Psoas muscle (tissue), 8 donors: ENCODE data around the gene NCBP2L. TPM values are rescaled to one million over a fixed set of nuclear protein-coding genes. Genes with fewer than 3 reads are reported as not detected.
A peak's percentile ranks its signal among the peaks of the same experiment; 100 is the strongest.

Experiments
- ATAC-seq, 4 donors: fragments of 200-7000 bp; cut with Tn5 transposase; one replicate each; pipeline ENCODE4 v1.9.1; 2020; ENCODE audit warnings: moderate library complexity in 3 of 4, mild to moderate bottlenecking in 2 of 4
- DNase-seq, 2 donors: peaks; one replicate each; pipeline ENCODE4 v3.0.0-alpha.2; 2020
- H3K27ac ChIP-seq: fragments of 200-600 bp; one replicate; pipeline ENCODE4 v1.8.0; 2022
- H3K27me3 ChIP-seq, 3 donors: fragments of 200-600 bp in 1 of 3; one replicate each; pipeline versions ENCODE4 v1.6.1 to v1.8.0; 2013 to 2022; ENCODE audit warnings: low read length in 2 of 3, mild to moderate bottlenecking in 2 of 3, moderate library complexity in 1 of 3; ENCODE audit not compliant: insufficient read depth in 3 of 3
- H3K36me3 ChIP-seq, 2 donors: fragments of 200-600 bp in 1 of 2; one replicate each; pipeline versions ENCODE4 v1.6.1 to v1.8.0; 2013 to 2022; ENCODE audit warnings: low read depth in 1 of 2, mild to moderate bottlenecking in 1 of 2, moderate library complexity in 1 of 2; ENCODE audit not compliant: insufficient read depth in 1 of 2
- H3K4me1 ChIP-seq: fragments of 200-600 bp; one replicate; pipeline ENCODE4 v1.8.0; 2022
- H3K4me3 ChIP-seq: fragments of 200-600 bp; one replicate; pipeline ENCODE4 v1.8.0; 2022; ENCODE audit warnings: mild to moderate bottlenecking
- H3K9me3 ChIP-seq: fragments of 200-600 bp; one replicate; pipeline ENCODE4 v1.8.0; 2022
- WGBS, 3 donors: extraction: QIAGEN DNeasy Blood & Tissue Kit; methylation state at CpG; one replicate each; pipeline versions ENCODE4 v1.1.6 to v1.1.7; 2013; 5-methylcytosine and 5-hydroxymethylcytosine counted together
- intact Hi-C, 2 donors: fragments of 100-400 bp; cut with DNase I; formaldehyde crosslinking; loops; one replicate each; pipeline versions ENCODE4 v1.11.0 to v1.14.2; 2022
- polyA plus RNA-seq, 3 donors: library from polyadenylated mRNA; stranded (reverse); fragments of 200-250 nt; gene quantifications; one replicate each; pipeline ENCODE4 v1.2.3, GENCODE V29; 2013
- total RNA-seq, 4 donors: library from RNA; stranded (reverse); fragmentation: NEBNext Ultra II Directional in 2 of 4; extraction: Animal tissue kit (Norgen Biotek cat#: 25700) in 2 of 4; gene quantifications; one replicate each; pipeline versions ENCODE4 v1.2.1 to v1.2.4, GENCODE V29; 2021 to 2023
- TF ChIP-seq, protein P1 (sequence below): fragments of 200-600 bp; IDR thresholded peaks from one replicate; pipeline ENCODE4 v1.8.0; 2022; ENCODE audit warnings: antibody characterized with exemption
- donor health status: healthy with polysubstance abuse.
- donor health status: DM: no; HTN: no; CAD: no; lungs with moderate emphysema.
- donor health status: Bipolar disorder and iron deficiency.
- donor health status: healthy.
- donor health status: DM: yes; HTN: yes; CAD: no.
- donor health status: DM: no; HTN: no; CAD: no.
- donor health status: DM: no; HTN: no; CAD: no.
- donor health status: DM: yes; HTN: yes; CAD: no.

The NCBP2L gene
- total and polyA plus RNA-seq, 7 donors: 0.03 to 0.40 TPM; not detected in 5

DNA sequence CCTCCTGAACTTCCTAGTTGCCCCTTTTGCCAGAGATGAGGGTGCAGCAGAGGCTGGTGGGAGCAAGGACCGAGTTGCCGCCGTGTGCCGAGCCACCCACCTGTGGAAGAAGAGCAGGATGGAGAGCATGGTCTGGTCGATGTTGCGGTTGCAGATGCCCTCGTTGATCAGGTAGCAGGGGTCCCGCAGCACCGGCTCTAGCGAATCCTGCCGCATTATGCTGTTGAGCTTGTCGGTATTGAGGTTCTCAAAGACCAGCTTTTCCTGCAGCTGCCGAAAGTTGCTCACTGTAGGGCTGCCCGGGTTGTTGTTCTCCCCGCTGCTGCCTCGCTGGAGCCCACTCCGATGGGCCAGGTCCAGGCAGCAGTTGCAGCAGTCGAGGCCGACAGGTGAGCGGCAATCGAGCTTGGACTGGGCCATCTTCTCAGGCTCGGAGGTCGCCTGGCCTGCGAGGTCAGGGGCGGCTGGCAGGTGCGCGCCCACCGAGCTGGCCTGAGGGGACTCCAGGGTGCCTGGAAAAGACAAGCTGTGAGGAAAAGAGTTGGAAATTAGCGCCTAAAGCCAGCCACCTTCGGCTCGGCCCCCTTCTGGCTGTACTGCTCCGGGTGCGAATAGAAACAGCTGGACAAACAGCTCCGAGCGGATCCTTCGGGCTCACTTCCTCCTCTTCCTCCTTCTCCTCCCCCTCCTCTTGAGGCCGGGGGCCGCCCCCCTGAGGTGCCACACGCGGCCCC, 2.4 kb upstream of the NCBP2L start:
- H3K9me3 ChIP-seq: no peaks in the 10 kb centered on the region
- ATAC-seq (peak in 3 of 4 donors; percentile 5 to 24 (median 15)), DNase-seq (no peak)
- 2 to 28% (median 6%) methylated on average over 26 to 40 of the region's 40 CpGs for WGBS, 3 donors
- intact Hi-C loops: loop anchor here (1.0 to 5.0 kb wide), 4 partner anchors 43 to 118 kb away; no protein-coding TSS in a partner anchor
- peaks cover 6% of the 10 kb centered on the region for H3K4me1 ChIP-seq
- no peaks in the 10 kb centered on the region for H3K36me3 ChIP-seq
- peak overlapping the region; percentile 84 for H3K27ac ChIP-seq
- TF ChIP-seq, protein P1, sequence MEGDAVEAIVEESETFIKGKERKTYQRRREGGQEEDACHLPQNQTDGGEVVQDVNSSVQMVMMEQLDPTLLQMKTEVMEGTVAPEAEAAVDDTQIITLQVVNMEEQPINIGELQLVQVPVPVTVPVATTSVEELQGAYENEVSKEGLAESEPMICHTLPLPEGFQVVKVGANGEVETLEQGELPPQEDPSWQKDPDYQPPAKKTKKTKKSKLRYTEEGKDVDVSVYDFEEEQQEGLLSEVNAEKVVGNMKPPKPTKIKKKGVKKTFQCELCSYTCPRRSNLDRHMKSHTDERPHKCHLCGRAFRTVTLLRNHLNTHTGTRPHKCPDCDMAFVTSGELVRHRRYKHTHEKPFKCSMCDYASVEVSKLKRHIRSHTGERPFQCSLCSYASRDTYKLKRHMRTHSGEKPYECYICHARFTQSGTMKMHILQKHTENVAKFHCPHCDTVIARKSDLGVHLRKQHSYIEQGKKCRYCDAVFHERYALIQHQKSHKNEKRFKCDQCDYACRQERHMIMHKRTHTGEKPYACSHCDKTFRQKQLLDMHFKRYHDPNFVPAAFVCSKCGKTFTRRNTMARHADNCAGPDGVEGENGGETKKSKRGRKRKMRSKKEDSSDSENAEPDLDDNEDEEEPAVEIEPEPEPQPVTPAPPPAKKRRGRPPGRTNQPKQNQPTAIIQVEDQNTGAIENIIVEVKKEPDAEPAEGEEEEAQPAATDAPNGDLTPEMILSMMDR: no peak
- H3K4me3 ChIP-seq: peak overlapping the region; percentile 72
- peaks cover 0 to 17% (median 0%) of the 10 kb centered on the region in 3 donors for H3K27me3 ChIP-seq

DNA sequence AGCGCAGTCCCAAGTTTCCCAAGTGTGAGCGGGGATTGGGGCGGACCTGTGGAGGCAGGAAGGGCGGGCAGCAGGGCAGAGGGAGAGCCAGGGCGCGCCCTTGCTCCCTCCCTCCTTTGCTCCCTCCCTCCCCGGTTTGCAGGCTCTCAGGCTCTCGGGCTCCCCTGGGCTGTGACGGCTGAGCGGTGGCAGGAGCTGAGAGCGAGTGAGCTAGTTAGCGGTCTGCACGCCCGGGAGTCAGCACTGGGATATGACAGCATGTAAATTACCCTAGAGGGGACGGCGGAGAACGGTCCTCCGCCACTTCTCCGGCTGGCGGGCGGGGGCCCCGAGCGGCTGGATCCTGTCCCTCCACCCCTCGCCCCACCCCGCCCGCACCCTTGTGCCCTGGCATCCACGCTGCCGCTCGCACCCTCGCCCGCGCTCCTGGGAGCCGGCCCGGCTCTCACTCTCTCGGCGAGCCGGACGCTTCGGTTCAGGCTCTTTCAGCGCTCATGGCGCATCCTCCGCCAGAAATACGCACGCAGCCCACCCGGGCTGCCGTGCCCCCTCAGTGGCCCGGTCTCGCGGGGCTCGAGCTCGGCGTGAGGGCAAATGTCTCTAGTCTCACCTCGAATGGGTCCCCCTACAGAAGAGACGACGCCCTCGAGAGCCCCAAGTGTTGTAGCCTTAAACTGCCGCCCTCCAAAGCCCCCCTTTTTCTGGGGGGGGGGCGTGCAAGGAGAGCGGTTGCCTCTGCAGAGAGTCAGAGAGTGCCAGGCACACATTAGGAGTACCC, 1.6 kb upstream of the NCBP2L start, which contains the start of gene TSC22D3:
TSS of gene TSC22D3 (minus strand) at position 54 of the 778 bp plus-strand sequence. CDS start 368 bp downstream, outside the sequence.
- H3K4me1 ChIP-seq: peaks cover 6% of the 10 kb centered on the region
- H3K27me3 ChIP-seq: peaks cover 0 to 17% (median 0%) of the 10 kb centered on the region in 3 donors
- intact Hi-C loops: loop anchor here (1.0 to 5.0 kb wide), 5 partner anchors 57 to 119 kb away; no protein-coding TSS in a partner anchor
- H3K4me3 ChIP-seq: peak within 1 kb of the TSS; percentile 72
- DNase-seq (peak; percentile 81 to 92), ATAC-seq (peak; percentile 86 to 87 (median 86))
- no peaks in the 10 kb centered on the region for H3K9me3 ChIP-seq
- H3K27ac ChIP-seq: peak within 1 kb of the TSS; percentile 84
- WGBS, 3 donors: 0 to 25% (median 0%) methylated on average over 13 to 59 of the region's 59 CpGs
- TF ChIP-seq, protein P1: peak; percentile 7
- H3K36me3 ChIP-seq: no peaks in the 10 kb centered on the region

DNA sequence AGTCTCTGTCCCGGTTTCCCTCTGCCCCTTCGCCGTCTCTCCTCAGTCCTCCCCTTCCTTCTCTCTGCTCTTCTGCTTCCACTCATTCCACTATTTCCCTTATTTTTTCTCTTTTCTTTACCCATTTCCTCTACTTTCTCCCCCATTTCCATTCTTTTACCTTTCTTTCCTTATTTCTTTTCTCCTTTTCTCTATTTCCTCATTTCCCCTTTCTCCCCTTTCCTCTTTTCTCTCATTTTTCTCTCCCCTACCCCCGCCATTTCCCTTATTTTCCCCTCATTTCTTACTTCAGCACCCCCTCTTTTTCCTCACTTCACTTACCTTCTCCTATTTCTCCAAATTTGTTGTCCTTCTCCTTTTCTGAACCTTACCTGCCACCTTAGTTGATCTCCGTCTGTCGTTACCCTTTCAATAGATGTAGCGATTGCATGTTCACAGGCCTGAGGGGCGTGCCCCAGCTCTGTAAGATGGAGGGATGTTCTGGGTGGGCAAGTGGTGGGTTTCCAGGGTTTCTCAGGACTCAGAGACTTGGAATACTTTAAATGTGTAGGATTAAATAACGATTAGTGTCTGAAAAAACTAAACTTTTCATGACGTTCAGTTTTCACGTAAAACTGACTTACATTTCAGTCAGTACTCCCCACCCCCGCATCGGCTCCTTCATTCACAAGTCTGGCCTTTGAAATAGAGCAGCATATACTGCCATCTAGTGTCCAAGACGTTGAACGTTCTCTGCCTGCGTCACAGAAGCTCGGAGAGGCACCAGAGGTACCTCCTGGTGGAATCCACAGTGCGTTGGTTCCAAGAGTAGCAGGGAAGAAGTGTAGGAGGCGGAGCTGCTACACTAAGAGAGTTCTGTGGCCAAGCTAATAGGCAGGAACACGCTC, 641 bp upstream of the NCBP2L start:
- peaks cover 6% of the 10 kb centered on the region for H3K4me1 ChIP-seq
- H3K9me3 ChIP-seq: no peaks in the 10 kb centered on the region
- H3K27me3 ChIP-seq: peaks cover 0 to 17% (median 0%) of the 10 kb centered on the region in 3 donors
- peak overlapping the region; percentile 84 for H3K27ac ChIP-seq
- intact Hi-C loops: loop anchor here (2.0 to 5.0 kb wide), 4 partner anchors 58 to 120 kb away; no protein-coding TSS in a partner anchor
- H3K4me3 ChIP-seq: peak overlapping the region; percentile 72
- no peaks in the 10 kb centered on the region for H3K36me3 ChIP-seq
- TF ChIP-seq, protein P1: peak; percentile 81
- DNase-seq: peak; percentile 61 to 76
- ATAC-seq: peak; percentile 70 to 78 (median 73)
- WGBS, 3 donors: 7 to 17% (median 7%) methylated on average over 20 of the region's 20 CpGs

DNA sequence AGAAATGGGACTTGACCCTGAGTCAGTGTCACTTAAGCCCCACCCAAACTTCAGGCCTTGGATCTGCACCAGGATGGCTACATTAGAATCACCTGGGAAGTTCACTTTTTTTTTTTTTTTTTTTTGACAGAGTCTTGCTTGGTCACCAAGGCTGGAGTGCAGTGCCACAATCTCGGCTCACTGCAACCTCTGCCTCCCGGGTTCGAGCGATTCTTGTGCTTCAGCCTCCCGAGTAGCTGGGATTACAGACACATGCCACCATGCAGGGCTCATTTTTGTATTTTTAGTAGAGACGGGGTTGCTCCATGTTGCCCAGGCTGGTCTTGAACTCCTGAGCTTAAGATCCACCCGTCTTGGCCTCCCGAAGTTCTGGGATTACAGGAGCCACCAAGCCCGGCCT, 3.0 kb downstream of the NCBP2L start:
- DNase-seq (no peak), ATAC-seq (no peak)
- Histone ChIP-seq H3K4me3 (no peak overlapping the region), H3K36me3 (no peaks in the 10 kb centered on the region), H3K9me3 (no peaks in the 10 kb centered on the region), H3K27me3 (peaks cover 0 to 15% (median 0%) of the 10 kb centered on the region in 3 donors), H3K27ac (no peak overlapping the region), H3K4me1 (peaks cover 6% of the 10 kb centered on the region)
- intact Hi-C loops: no loop called here
- TF ChIP-seq, protein P1: no peak
- 81 to 93% (median 89%) methylated on average over 9 of the region's 9 CpGs for WGBS, 3 donors
